Measurements from ENCODE around the gene ZNF496.

DNA sequence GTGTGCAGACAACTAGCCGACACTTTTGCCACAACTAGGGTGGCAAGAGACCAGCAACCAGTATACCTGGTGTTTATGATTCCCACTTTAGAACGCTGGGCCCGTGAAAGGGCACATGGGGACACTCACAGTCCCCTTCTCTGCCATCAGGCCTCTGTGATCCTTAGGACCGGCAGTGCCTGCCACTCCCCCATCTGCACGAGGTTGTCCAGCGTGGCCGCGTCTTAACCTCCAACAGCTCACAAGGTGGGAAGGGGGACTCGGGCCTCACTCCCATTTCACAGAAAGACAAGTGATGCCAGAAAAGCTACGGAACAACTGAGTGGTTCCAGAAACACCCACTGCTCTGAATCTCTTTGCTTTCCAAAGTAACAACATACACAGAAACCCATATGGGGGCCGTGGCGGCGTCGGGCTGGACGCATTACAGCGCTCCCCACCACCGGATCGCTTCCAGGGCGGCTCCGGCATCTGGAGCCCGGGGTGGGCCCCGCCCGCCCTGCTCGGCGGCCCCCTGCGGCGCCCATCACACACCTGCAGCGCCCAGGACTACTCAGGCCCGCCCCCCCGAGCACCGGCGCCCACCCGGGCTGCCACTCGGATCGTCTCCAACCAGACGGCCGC is 1.0 kb downstream of the ZNF496 start:
- no peak for TF ChIP-seq EZH2 (conservative IDR thresholded peaks at IDR 0.05; ENCODE audit: low read depth, low read length)
- no peak for TF ChIP-seq CHD2 (IDR thresholded peaks at IDR 0.05; ENCODE audit: low read depth, low read length)
- TF ChIP-seq POLR2AphosphoS5 (IDR thresholded peaks at IDR 0.05; ENCODE audit: low read depth, low read length) = no peak
- TF ChIP-seq, protein P1, sequence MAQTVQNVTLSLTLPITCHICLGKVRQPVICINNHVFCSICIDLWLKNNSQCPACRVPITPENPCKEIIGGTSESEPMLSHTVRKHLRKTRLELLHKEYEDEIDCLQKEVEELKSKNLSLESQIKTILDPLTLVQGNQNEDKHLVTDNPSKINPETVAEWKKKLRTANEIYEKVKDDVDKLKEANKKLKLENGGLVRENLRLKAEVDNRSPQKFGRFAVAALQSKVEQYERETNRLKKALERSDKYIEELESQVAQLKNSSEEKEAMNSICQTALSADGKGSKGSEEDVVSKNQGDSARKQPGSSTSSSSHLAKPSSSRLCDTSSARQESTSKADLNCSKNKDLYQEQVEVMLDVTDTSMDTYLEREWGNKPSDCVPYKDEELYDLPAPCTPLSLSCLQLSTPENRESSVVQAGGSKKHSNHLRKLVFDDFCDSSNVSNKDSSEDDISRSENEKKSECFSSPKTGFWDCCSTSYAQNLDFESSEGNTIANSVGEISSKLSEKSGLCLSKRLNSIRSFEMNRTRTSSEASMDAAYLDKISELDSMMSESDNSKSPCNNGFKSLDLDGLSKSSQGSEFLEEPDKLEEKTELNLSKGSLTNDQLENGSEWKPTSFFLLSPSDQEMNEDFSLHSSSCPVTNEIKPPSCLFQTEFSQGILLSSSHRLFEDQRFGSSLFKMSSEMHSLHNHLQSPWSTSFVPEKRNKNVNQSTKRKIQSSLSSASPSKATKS (CRISPR knock-in tag; IDR thresholded peaks at IDR 0.05) = no peak
- TF ChIP-seq ZNF24 (IDR thresholded peaks at IDR 0.05) = no peak
- TF ChIP-seq ZNF274 (CRISPR knock-in tag; IDR thresholded peaks at IDR 0.05) = no peak
